Glutamatergic neuron (in vitro differentiated cells): Measurements from ENCODE around the gene OCIAD2. TPM values are rescaled to one million over a fixed set of nuclear protein-coding genes. Genes with fewer than 3 reads are reported as not detected.
A peak's percentile ranks its signal among the peaks of the same experiment; 100 is the strongest.

Source experiments
- DNase-seq: peaks from one replicate; pipeline ENCODE4 v3.0.0; 2022
- H3K27ac Mint-ChIP-seq: one replicate; pipeline ENCODE4 v1.8.0; 2020; ENCODE audit warnings: mild to moderate bottlenecking, mixed read lengths, inconsistent platforms; ENCODE audit not compliant: unreplicated experiment
- H3K27me3 Mint-ChIP-seq: one replicate; pipeline ENCODE4 v1.8.0; 2020; ENCODE audit warnings: mild to moderate bottlenecking, moderate library complexity, mixed read lengths, inconsistent platforms; ENCODE audit not compliant: unreplicated experiment
- H3K36me3 Mint-ChIP-seq: one replicate; pipeline ENCODE4 v1.8.0; 2020; ENCODE audit warnings: mild to moderate bottlenecking, mixed read lengths, inconsistent platforms; ENCODE audit not compliant: unreplicated experiment
- H3K4me1 Mint-ChIP-seq: one replicate; pipeline ENCODE4 v1.8.0; 2020; ENCODE audit warnings: mild to moderate bottlenecking, low read depth, mixed read lengths, inconsistent platforms; ENCODE audit not compliant: unreplicated experiment
- H3K4me3 Mint-ChIP-seq: one replicate; pipeline ENCODE4 v1.8.0; 2020; ENCODE audit warnings: mild to moderate bottlenecking, mixed read lengths, inconsistent platforms; ENCODE audit not compliant: unreplicated experiment
- H3K9me3 Mint-ChIP-seq: one replicate; pipeline ENCODE4 v1.8.0; 2020; ENCODE audit warnings: mild to moderate bottlenecking, moderate library complexity, mixed read lengths, inconsistent platforms; ENCODE audit not compliant: unreplicated experiment
- CTCF ChIP-seq: fragments of 200-600 bp; sonication (generic); IDR thresholded peaks from one replicate; pipeline ENCODE4 v1.5.0; 2021; ENCODE audit not compliant: partially characterized antibody, unreplicated experiment
- total RNA-seq: library from RNA; stranded (reverse); fragmentation: NEBNext Ultra II Directional; extraction: Animal tissue kit (Norgen Biotek cat#: 25700); gene quantifications from one replicate; pipeline ENCODE4 v1.2.1, GENCODE V29; 2021; ENCODE audit not compliant: unreplicated experiment

Gene OCIAD2
- total RNA-seq, 1 donor from 2014 or later = 66.7 TPM

GRCh38 chr4:48862038-48862437, 44.5 kb downstream of the OCIAD2 start:
- H3K27me3 Mint-ChIP-seq = peaks cover 2% of the 10 kb centered on the region
- H3K36me3 Mint-ChIP-seq = peaks cover 12% of the 10 kb centered on the region
- H3K4me1 Mint-ChIP-seq = peaks cover 12% of the 10 kb centered on the region
- TF ChIP-seq CTCF = no peak
- peaks cover 4% of the 10 kb centered on the region for H3K9me3 Mint-ChIP-seq
- no peak for DNase-seq
- no peak overlapping the region for H3K4me3 Mint-ChIP-seq
- H3K27ac Mint-ChIP-seq = no peak overlapping the region

- no peak for TF ChIP-seq CTCF
- no peak overlapping the region for H3K27ac Mint-ChIP-seq
- no peak overlapping the region for H3K4me3 Mint-ChIP-seq
- peaks cover 1% of the 10 kb centered on the region for H3K9me3 Mint-ChIP-seq
- H3K36me3 Mint-ChIP-seq = peaks cover 5% of the 10 kb centered on the region
- H3K27me3 Mint-ChIP-seq = no peaks in the 10 kb centered on the region
- peaks cover 11% of the 10 kb centered on the region for H3K4me1 Mint-ChIP-seq
- no peak for DNase-seq
These were observed 48.4 kb downstream of the OCIAD2 start for GRCh38 chr4:48858130-48858529.

GRCh38 chr4:48854982-48855381, 51.6 kb downstream of the OCIAD2 start:
- Mint-ChIP-seq H3K27me3 (no peaks in the 10 kb centered on the region), H3K4me3 (no peak overlapping the region), H3K4me1 (no peaks in the 10 kb centered on the region), H3K27ac (no peak overlapping the region), H3K36me3 (peaks cover 5% of the 10 kb centered on the region), H3K9me3 (peaks cover 1% of the 10 kb centered on the region)
- DNase-seq = no peak
- no peak for TF ChIP-seq CTCF

- no peak for TF ChIP-seq CTCF
- Mint-ChIP-seq H3K27ac (peak overlapping the region; percentile 34), H3K36me3 (peaks cover 5% of the 10 kb centered on the region), H3K27me3 (no peaks in the 10 kb centered on the region), H3K9me3 (peaks cover 1% of the 10 kb centered on the region), H3K4me3 (no peak overlapping the region), H3K4me1 (no peaks in the 10 kb centered on the region)
- no peak for DNase-seq
These were observed 52.2 kb downstream of the OCIAD2 start for GRCh38 chr4:48854395-48854683.

GRCh38 chr4:48853604-48854394, 52.8 kb downstream of the OCIAD2 start:
- peaks cover 5% of the 10 kb centered on the region for H3K36me3 Mint-ChIP-seq
- no peak overlapping the region for H3K4me3 Mint-ChIP-seq
- H3K4me1 Mint-ChIP-seq = no peaks in the 10 kb centered on the region
- H3K27me3 Mint-ChIP-seq = no peaks in the 10 kb centered on the region
- peaks cover 1% of the 10 kb centered on the region for H3K9me3 Mint-ChIP-seq
- DNase-seq = no peak
- no peak for TF ChIP-seq CTCF
- H3K27ac Mint-ChIP-seq = no peak overlapping the region
